Activated CD4-positive, alpha-beta T cell treated with anti-CD3 and anti-CD28 coated beads, Interleukin-10, Interleukin-2, amounts not matched to agents 100 ng/mL and 50 ng/mL, durations not matched to agents 16 hours and 8 hours (primary cell): ENCODE results near the gene ANGPTL8.

ENCODE experiments used
- DNase-seq: peaks from one replicate; pipeline ENCODE4 v3.0.0-alpha.2; 2020

The ANGPTL8 gene, protein sequence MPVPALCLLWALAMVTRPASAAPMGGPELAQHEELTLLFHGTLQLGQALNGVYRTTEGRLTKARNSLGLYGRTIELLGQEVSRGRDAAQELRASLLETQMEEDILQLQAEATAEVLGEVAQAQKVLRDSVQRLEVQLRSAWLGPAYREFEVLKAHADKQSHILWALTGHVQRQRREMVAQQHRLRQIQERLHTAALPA

DNA sequence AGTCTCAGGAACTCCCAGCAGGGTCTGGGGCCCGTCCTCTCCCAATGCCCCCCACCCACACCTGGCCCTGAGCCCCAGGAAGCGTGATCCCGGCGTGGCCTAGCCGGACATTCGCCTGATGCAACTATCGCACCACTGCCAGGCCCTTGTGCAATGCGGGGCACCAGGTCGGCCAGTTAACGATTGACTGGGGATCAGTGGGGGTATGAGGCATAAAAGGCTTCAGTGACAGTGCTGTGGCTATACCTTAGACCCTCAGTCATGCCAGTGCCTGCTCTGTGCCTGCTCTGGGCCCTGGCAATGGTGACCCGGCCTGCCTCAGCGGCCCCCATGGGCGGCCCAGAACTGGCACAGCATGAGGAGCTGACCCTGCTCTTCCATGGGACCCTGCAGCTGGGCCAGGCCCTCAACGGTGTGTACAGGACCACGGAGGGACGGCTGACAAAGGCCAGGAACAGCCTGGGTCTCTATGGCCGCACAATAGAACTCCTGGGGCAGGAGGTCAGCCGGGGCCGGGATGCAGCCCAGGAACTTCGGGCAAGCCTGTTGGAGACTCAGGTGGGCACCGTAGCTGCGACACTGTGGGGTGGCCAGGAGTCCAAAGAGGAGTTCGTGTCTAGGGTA, at the start of gene ANGPTL8:
Gene ANGPTL8, plus strand, starts transcription at position 243 of the 624 bp plus-strand sequence. Its CDS starts 19 bp downstream, at position 262.
- DNase-seq: no peak

DNA sequence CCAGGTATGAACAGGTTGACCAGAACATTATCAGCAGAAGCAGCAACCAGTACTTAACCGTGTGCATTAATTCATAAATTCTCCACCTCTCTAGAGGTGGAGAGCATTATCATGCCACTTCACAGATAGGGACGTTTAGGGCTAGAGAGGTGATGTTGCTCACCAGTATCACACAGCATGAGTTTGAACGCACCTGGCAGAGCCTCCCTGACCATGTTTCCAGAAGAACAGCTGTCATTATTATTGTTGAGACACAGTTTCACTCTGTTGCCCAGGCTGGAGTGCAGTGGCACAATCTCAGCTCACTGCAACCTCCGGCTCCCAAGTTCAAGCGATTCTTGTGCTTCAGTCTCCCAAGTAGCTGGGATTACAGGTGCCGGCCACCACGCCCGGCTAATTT, 48.9 kb upstream of the ANGPTL8 start:
- DNase-seq: no peak

DNA sequence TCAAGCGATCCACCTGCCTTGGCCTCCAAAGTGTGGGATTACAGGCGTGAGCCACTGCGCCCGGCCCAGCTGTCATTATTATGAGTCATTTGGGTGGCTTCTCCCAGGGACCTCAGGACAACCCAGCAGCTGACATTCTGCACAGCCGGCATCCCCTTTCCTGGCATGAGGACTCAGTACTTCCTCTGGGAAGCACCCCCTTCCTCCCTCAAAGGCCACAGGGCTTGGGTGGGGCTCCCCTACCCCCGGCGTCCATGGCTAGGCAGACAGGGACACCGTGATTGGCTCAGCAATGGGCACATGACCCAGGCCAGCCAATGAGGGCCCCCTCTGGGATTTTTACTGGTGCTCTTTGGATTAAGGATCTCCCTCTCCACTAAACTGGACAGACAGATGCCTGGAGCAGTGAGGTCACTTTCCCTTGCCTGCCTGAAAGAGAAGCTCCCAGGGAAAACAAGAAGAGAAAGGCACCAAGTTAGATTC, 48.1 kb upstream of the ANGPTL8 start:
- no peak for DNase-seq

DNA sequence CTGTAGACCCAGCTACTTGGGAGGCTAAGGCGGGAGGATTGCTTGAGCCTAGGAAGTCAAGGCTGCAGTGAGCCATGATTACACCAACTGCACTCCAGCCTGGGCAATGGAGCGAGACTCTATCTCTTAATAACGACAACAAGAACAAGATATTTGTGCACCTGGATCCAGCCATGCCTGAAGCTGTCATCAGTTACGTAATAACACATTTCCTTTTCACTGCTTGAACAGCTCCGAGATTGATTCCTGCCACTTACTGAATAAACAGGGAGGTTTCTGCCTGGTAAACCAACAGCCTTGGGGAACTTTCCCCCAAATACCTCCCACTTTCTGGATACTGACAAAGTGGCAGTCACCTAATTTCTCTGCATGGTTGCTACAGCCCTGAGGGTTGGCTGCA, 47.5 kb upstream of the ANGPTL8 start:
- DNase-seq: no peak

DNA sequence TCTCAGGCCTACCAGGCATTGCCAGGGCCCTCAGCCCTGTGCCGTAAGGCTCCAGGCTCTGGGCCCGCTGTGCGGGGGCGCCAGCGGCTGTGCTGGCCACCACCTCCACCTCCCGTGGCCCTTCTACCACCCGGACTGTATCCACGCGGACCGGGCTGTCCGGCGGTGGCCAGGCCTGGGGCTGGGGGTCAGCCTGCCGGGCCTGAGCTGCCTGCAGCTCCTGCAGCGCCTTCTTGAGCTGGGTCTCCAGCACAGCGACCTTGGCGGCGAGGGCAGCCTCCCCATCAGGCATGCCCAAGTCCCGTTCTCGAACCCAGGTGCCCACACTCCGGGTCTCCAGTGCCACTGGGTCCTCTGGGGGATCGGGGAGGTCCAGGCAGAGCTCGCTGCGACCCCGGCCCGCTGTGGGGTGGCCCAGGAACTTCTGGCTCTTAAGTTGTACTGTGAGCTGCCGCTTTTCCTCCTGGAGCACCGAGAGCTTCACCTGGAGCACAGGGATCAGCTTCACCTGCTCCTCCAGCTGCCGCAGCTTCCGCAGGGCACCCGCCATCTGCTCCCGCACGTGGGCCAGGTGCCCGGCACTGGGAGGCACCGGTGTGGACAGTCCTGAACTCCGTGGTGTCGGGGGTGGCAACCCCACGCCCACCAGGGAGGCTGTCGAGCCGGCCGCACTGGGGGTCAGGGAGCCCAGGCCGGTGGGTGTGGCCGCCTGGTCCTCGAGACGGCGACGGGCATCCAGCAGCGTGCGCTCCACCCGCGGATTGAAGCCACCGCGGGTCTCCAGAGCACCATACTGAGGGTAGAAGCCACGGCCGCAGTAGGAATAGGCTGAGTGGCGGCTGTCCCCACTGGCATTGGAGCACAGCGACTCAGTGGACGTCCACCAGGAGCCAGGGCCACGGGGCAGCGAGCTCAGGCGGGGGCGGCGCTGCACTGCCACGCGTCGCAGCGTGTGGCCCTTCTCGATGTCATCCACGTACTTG, 46.2 kb upstream of the ANGPTL8 start:
- DNase-seq: no peak

DNA sequence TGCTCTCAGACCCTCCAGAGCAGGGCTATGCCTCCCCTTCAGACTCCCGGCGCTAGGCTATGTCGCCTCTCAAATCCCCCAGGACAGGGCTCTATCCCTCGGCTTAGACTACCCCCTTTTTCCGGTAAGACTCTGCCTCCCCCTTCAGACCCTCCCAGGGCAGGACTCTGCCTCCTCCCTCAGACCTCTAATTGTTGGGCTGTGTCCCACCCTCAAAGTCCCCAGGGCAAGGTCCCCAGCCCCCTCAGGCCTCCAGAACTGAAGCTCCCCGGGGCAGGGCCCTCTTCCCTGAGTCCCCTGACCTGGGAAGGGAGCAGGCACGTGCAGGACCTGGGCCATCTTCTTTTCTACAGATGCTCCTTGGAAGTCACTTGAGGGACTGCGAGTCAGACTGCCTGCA, 45.2 kb upstream of the ANGPTL8 start:
- DNase-seq: no peak

DNA sequence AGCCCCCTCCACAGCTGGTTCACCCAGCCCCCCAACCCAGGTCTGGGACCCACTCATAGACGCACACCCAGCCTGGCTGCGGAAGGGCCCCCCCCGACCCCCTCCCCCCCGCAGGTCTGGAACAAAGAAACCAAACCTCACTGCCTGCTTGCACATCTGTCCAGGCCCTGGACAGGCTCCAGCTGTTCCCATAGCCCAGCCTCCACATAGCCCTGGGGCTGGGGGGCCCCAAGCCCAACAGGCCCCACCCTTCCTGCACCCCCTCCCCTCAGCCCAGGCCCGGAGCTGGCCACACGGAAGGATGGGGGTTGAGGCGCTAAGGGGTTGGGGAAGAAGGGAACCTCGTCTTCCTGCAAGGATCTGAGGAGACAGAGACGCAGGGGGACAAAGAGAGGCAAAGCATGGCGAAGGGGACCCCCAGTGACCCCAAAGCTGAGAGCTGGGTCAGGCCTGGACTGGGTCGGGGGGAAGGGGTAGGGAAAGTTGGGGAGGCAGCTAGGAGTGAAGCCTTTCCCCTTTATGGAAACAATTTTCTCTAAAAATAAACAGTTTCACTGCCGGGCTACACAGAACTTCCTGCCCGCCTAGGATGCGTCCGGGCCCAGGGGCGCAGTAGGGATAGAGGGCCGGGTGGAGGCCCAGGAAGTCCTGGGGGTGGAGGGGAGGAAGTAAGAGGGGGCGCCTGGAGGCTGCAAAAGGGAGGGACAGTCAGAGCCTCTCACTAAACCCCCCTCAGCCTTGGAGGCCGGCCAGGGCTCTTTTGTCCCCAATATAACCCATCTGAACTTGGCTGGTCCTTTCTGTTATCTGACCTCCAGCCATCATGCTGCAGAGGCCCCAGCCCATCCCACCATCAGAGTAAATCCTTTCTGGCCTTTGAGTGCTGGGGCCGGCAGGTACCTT, 44.5 kb upstream of the ANGPTL8 start:
- no peak for DNase-seq

DNA sequence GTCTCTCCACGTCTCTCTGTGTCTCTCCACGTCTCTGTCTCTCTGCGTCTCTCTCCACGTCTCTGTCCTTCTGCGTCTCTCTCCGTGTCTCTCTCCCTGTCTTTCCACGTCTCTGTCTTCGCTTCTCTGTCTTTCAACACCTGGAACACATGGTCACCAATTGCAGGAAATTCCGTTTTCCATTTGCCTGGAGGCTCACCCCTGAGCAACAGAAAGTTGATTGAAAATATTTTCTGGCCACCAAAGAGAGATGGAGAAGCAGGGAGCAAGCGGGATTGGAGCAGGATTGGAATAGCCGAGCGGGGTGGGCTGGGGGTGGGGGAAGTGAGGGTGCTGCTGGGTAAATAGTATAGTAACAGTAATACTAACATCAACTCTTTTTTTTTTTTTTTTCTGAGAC, 43.7 kb upstream of the ANGPTL8 start:
- DNase-seq: no peak

DNA sequence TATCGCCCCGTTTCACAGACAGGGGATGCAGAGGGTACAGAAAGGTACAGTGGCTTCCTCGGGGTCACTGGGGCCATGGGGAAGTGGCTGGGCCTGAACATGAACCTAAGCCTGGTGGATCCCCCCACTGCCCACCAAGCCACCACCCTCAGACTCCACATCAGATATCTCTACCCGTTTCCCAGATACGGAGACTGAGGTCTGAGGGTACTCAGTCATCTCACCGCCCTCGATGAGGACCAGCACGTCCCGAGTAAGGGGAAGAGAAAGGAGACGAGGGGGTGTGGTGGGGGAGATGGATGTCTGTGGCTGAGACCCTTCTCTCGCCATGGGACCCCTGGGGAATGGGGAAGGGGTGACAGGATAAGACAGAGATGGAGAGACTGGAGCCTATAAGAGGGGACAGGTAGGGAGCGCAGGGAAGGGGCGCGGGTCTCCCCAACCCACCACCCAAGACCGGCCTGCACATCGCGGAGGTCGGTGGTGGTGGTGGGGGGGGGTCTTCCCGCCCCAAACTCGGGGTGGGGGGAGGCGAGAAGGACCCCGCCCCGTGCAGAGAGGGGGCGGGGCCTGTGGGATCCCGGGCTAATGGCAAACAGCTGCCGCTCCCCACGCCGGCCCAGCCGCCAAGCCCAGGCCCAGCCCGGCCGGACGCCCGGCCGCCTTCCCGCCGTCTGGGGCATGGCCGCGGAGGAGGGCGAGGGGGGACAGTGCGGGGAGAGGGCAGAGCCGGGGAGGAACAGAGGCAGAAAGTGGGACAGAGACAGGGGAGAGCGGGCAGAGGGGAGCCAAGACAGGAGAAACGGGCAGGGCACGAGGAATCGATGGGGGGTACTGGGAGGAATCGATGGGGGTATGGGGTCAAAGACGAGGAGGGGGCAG, 42.8 kb upstream of the ANGPTL8 start:
- DNase-seq: no peak

DNA sequence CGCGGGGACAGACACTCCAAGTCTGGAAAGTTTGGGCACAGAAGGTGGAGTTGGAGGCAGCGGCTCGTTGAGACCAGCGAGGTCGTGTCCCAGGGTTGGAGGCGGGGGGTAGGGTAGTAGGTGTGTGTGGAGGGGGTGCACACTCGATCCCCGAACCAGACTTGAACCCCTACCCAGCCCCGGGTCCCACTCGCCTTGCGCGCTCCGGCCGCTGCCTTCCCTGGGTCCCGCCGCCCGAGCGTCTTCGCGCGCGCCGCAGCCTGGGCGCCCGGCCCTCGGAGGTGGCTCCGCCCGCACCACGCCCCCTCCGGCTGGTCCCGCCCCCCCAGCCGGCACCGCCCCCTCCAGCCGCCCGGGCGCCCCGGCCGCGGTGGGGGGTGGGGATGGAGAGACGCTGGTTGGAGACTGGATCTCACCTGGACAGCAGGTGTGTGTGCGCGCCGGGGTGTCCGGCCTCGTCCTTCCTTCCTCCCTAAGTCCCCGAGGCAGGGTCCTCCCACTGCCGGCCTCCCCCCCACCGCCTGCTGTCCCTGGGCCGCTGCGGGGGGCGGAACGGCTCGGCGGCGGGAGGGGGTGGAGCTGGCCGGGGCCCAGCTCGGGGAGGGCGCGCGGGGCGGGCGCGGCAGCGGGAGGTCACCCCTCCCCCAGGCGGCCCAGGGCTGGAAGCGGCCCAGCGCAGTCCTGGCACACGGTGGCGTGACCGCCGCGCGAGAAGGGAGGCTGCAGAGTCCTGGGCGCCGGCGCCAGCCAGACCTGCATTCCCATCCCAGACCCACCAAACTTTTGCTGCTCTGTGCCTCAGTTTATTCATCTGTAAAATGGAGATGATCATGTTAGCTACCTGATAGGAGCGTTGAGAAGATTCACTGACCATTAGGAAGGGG, 41.9 kb upstream of the ANGPTL8 start, which contains the start of gene KANK2:
Gene KANK2, minus strand, starts transcription at position 255 of the 884 bp plus-strand sequence. CDS start 3,034 bp downstream, outside the sequence.
- DNase-seq: peak; percentile 78

DNA sequence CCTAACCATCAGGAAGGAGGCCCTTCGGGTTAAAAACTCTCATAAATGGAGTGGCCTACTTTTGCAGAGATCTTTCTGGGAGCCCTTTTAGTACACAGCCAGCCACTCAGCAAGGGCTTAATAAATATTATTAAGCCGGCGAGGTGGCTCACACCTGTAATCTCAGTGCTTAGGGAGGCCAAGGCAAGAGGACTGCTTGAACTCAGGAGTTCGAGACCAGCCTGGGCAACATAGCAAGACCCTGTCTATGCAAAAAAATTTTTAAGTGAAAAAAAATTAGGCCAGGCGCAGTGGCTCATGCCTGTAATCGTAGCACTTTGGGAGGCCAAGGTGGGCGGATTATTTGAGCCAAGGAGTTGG, 41.3 kb upstream of the ANGPTL8 start:
- DNase-seq: no peak

DNA sequence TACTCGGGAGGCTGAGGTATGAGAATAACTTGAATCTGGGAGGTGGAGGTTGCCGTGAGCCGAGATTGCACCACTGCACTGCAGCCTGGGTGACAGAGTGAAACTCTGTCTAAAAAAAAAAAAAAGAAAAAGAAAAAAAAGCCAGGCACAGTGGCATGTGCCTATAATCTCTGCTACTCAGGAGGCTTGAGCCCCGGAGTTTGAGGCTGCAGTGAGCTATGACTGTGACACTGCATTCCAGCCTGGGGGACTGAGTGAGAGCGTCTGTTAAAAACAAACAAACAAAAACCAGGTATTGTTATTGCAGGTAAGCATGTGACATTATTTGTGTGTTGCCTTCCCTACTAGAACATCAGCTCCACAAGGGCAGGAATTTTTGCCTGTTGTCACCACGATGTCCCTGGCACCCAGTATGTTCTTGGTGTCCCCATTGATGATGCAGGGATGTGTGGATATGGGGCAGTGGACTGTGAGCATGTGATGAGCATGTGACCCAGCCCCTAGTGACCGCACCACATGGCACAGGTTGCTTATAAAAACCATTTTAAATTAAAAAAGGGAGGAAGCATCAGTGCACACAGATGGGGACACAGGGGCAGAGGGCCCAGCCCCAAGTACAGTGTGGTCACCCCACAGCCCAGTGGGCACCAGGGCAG, 40.5 kb upstream of the ANGPTL8 start:
- DNase-seq: no peak

DNA sequence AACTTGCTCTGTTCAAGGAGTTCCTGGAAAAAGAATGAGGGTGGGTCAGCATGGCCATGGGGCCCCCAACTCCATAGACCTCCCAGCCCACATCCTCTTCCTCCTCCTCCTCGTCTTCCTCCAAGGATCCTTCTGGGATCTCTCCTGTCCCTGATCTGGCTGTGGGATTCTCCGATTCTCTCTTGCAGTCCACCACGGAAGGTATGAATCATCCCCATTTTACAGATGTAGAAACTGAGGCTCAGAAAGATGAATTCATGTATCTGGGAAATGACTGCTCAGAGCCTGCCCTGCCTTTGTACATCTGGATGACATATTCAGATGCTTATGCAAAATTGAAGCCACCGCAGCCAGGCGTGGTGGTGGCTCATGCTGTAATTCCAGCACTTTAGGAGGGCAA, 39.9 kb upstream of the ANGPTL8 start:
- no peak for DNase-seq

DNA sequence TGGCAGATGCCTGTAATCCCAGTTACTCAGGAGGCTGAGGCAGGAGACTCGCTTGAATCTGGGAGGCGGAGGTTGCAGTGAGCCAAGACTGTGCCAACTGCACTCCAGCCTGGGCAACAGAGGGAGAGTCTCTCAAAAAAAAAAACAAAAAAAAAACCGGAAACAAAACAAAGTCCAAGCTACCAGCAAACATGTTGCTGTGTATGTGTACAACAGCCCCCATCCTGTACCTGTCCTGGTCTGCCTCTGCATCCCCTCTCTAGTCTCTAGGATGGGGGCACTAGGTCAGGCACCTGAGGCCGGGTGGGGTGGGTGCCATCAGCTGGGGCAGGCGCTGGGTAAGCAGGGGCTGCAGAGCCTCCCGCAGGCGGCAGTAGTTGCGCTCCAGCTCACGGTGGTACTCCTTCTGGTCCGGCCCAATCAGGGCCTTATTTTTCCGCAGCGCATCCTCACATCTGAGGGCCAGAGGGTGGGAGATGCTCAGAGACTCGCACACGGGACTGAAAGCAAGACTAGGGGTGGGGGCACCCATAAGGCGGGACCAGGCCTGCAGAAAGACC, 39.3 kb upstream of the ANGPTL8 start:
- no peak for DNase-seq

DNA sequence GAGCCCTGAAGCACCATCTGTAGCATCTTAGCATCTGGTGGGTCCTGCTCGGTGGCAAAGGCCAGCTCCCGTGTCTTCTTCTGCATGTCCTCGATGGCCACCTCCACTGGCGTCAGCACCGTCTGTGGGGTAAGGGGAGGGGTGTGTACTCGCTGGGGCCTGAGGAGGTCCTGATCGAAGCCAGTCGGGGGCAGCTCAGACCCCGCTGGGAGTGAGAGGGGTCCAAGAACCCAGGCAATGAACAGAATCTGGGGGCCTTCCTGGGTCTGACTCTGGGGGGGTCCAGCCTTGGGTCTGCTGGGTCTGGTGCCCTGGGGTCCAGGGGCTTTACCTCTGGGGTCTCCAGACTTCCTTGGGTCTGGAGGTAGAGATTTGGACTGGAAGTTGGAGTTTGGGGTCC, 38.5 kb upstream of the ANGPTL8 start:
- DNase-seq: no peak

DNA sequence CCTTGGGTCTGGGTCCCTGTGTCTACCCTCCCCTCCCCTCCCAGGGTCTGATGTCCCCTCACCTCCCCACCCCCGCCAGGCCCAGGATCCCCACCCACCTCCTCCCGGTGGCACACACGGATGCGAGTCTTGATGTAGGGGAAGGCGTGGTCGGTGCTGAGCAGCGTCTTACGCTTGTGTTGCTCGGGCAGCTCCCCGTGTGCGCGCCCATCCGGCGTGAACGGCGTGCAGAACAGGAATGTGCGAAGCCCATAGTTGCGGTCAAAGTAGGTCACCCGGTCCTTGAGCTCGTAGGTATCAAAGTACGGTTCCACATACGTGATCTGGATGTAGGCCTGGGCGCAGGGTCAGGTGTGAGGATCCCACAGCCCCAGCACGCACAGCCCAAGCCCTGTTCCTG, 37.6 kb upstream of the ANGPTL8 start:
- DNase-seq: no peak

DNA sequence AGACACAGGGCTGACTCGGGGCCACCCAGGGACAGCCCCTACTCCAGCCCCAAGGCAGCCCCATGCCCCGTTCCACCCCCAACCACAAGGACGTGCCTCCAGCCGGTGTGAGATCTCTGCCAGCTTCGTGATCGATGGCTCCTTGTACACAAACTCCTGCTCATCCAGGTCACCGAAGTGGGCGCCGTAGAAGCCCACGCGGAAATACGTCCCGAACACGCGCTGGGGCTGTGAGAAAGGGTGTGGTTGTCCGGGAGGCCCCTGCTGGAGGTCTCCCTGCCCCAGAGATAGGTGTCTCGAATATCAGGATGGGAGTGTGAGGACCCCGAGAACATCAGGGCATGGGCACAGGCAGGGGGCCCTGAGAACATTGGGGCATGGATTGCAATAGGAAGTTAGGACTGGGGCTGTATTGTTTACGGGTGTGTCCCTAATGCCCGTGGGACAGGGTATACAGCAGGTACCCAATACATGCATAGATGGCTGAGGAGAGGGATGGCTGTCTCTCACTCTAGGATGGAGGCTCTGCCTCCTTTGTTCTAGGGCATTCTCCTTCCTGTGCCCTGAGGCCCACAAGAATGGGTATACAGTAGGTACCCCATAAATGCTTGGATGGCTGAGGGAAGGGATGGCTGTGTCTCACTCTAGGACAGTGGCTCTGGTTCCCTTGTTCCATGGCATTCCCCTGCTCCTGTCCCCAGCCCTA, 36.8 kb upstream of the ANGPTL8 start:
- no peak for DNase-seq

DNA sequence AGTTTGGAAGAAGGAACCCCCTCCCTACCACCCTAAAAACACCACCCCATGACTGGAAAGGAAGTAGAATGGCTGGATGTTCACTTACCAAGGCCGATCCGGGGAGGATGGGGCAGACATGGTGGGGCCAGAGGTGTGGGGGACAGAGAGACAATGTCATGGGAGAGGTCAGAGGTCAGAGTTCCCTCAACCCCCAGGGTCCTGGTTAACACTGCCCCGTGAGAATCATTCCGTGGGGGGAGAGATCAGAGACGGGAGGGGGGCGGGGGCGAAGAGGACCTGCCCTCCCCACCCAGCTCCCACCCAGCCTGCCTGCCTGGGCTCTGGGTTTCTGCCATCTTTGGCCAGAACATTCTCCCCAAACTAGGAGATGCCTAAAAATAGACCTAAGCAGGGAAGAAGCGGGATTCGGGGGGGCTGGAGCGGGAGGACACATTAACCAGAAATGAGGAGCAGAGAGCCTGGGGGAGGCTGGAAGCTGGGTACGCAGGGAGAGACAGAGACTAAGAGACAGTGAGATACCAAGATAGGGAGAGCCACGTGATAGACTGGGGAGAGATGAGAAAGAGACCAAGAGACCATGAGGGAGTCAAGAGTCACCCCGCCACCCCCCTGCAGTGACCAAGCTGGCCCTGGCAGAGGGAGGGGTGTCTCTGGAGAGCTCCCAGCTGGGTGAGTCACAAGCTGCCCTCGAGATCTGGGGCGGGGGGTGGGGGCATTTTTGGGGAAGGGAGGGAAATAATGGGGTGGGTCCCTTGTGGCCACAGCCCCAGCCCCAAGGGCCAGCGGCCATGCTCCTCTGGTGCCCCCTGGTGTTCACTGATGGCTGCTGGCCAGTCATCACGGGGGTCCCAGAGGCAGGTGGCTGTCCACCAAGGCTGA, 36.0 kb upstream of the ANGPTL8 start:
- peak; percentile 34 for DNase-seq
